Astrocyte (in vitro differentiated cells and primary cell): Measurements from ENCODE around the gene LMF1. TPM values are rescaled to one million over a fixed set of nuclear protein-coding genes. Genes with fewer than 3 reads are reported as not detected.

Experiments used
- DNase-seq: peaks from one replicate; pipeline ENCODE4 v3.0.0-alpha.2; 2010; ENCODE audit warnings: low read depth
- FAIRE-seq: peaks from 2 replicates; lab custom pipeline; 2011; peaks lifted over from hg19 to GRCh38; lab: Jason Lieb, UNC
- H2AFZ ChIP-seq: 2 replicates; pipeline ENCODE4 v1.6.0; 2012; ENCODE audit warnings: low read depth, low read length, inconsistent platforms
- H3K27ac ChIP-seq: 2 replicates; pipeline ENCODE4 v1.5.1; 2011; ENCODE audit warnings: low read depth, low read length, inconsistent platforms
- H3K27me3 ChIP-seq: 2 replicates; pipeline ENCODE4 v1.6.0; 2011; ENCODE audit warnings: low read length, inconsistent platforms; ENCODE audit not compliant: insufficient read depth
- H3K36me3 ChIP-seq: 2 replicates; pipeline ENCODE4 v1.5.1; 2011; ENCODE audit warnings: low read length, inconsistent platforms; ENCODE audit not compliant: insufficient read depth
- H3K4me1 ChIP-seq: 2 replicates; pipeline ENCODE4 v1.5.1; 2011; ENCODE audit warnings: low read length, inconsistent platforms; ENCODE audit not compliant: insufficient read depth
- H3K4me2 ChIP-seq: 2 replicates; pipeline ENCODE4 v1.6.0; 2012; ENCODE audit warnings: low read length, inconsistent platforms
- H3K4me3 ChIP-seq: 2 replicates; pipeline ENCODE4 v1.5.1; 2011; ENCODE audit warnings: low read depth, mild to moderate bottlenecking, low read length, inconsistent platforms; ENCODE audit not compliant: insufficient read depth
- H3K79me2 ChIP-seq: 2 replicates; pipeline ENCODE4 v1.6.0; 2012; ENCODE audit warnings: mild to moderate bottlenecking, low read length, inconsistent platforms; ENCODE audit not compliant: insufficient read depth
- H3K9ac ChIP-seq: 2 replicates; pipeline ENCODE4 v1.6.0; 2012; ENCODE audit warnings: mild to moderate bottlenecking, low read length, inconsistent platforms
- H3K9me3 ChIP-seq: 2 replicates; pipeline ENCODE4 v1.5.1; 2012; ENCODE audit warnings: low read depth, mild to moderate bottlenecking, low read length, inconsistent platforms; ENCODE audit not compliant: insufficient read depth
- H4K20me1 ChIP-seq: 2 replicates; pipeline ENCODE4 v1.6.0; 2012; ENCODE audit warnings: low read length, inconsistent platforms; ENCODE audit not compliant: insufficient read depth
- H3K27ac Mint-ChIP-seq: one replicate; pipeline ENCODE4 v1.8.0; 2021; ENCODE audit warnings: mild to moderate bottlenecking, mixed read lengths; ENCODE audit not compliant: unreplicated experiment
- H3K27me3 Mint-ChIP-seq: one replicate; pipeline ENCODE4 v1.8.0; 2021; ENCODE audit warnings: low read depth, mixed read lengths; ENCODE audit not compliant: unreplicated experiment
- H3K36me3 Mint-ChIP-seq: one replicate; pipeline ENCODE4 v1.8.0; 2021; ENCODE audit warnings: low read depth, mixed read lengths; ENCODE audit not compliant: unreplicated experiment
- H3K4me1 Mint-ChIP-seq: one replicate; pipeline ENCODE4 v1.8.0; 2021; ENCODE audit warnings: low read depth, mixed read lengths; ENCODE audit not compliant: unreplicated experiment
- H3K4me3 Mint-ChIP-seq: one replicate; pipeline ENCODE4 v1.8.0; 2021; ENCODE audit warnings: mild to moderate bottlenecking, moderate library complexity, mixed read lengths; ENCODE audit not compliant: unreplicated experiment
- H3K9me3 Mint-ChIP-seq: one replicate; pipeline ENCODE4 v1.8.0; 2021; ENCODE audit warnings: mild to moderate bottlenecking, mixed read lengths; ENCODE audit not compliant: unreplicated experiment
- CTCF ChIP-seq: IDR thresholded peaks from 2 replicates; pipeline ENCODE4 v1.5.1; 2011; ENCODE audit warnings: low read depth, mild to moderate bottlenecking, inconsistent platforms, low read length, moderate library complexity; ENCODE audit not compliant: insufficient read depth
- EZH2 ChIP-seq: IDR thresholded peaks from 2 replicates; pipeline ENCODE4 v1.6.1; 2012; ENCODE audit warnings: mild to moderate bottlenecking, low read length, inconsistent platforms; ENCODE audit not compliant: insufficient read depth
- total RNA-seq: library from RNA; stranded (reverse); gene quantifications from 2 replicates; pipeline ENCODE4 v1.2.1, GENCODE V29; 2021

The LMF1 gene
- total RNA-seq, 1 donor from 2014 or later: 12.6 TPM

GRCh38 chr16:856101-856500 is 114.7 kb downstream of the LMF1 start:
- Histone ChIP-seq H3K27ac (no peak overlapping the region), H3K36me3 (no peaks in the 10 kb centered on the region), H3K4me3 (no peak overlapping the region), H4K20me1 (no peaks in the 10 kb centered on the region), H3K9me3 (peaks cover 7% of the 10 kb centered on the region), H3K4me1 (no peaks in the 10 kb centered on the region), H3K9ac (no peak overlapping the region), H3K27me3 (no peaks in the 10 kb centered on the region), H3K4me2 (no peak overlapping the region), H2AFZ (no peak overlapping the region), H3K79me2 (no peaks in the 10 kb centered on the region)
- no peak for FAIRE-seq
- H3K27ac Mint-ChIP-seq: no peak overlapping the region
- no peak overlapping the region for H3K4me3 Mint-ChIP-seq
- no peaks in the 10 kb centered on the region for H3K9me3 Mint-ChIP-seq
- peaks cover 5% of the 10 kb centered on the region for H3K36me3 Mint-ChIP-seq
- no peaks in the 10 kb centered on the region for H3K4me1 Mint-ChIP-seq
- DNase-seq: no peak
- TF ChIP-seq EZH2: no peak
- no peak for TF ChIP-seq CTCF
- H3K27me3 Mint-ChIP-seq: peaks cover 4% of the 10 kb centered on the region

GRCh38 chr16:855471-855870 is 115.3 kb downstream of the LMF1 start:
- H3K36me3 ChIP-seq: no peaks in the 10 kb centered on the region
- H3K4me1 ChIP-seq: no peaks in the 10 kb centered on the region
- H4K20me1 ChIP-seq: no peaks in the 10 kb centered on the region
- peaks cover 13% of the 10 kb centered on the region for H3K9me3 ChIP-seq
- no peak overlapping the region for H2AFZ ChIP-seq
- H3K9me3 Mint-ChIP-seq: peaks cover 4% of the 10 kb centered on the region
- H3K4me3 ChIP-seq: no peak overlapping the region
- no peaks in the 10 kb centered on the region for H3K79me2 ChIP-seq
- H3K4me3 Mint-ChIP-seq: no peak overlapping the region
- H3K27ac Mint-ChIP-seq: no peak overlapping the region
- TF ChIP-seq CTCF: no peak
- no peak for TF ChIP-seq EZH2
- DNase-seq (no peak), FAIRE-seq (no peak)
- no peak overlapping the region for H3K4me2 ChIP-seq
- H3K9ac ChIP-seq: no peak overlapping the region
- no peaks in the 10 kb centered on the region for H3K27me3 ChIP-seq
- no peak overlapping the region for H3K27ac ChIP-seq
- peaks cover 5% of the 10 kb centered on the region for H3K36me3 Mint-ChIP-seq
- H3K27me3 Mint-ChIP-seq: peaks cover 4% of the 10 kb centered on the region
- no peaks in the 10 kb centered on the region for H3K4me1 Mint-ChIP-seq

GRCh38 chr16:854808-855410 is 115.9 kb downstream of the LMF1 start:
- TF ChIP-seq EZH2 (no peak), CTCF (no peak)
- Mint-ChIP-seq H3K4me3 (no peak overlapping the region), H3K27ac (no peak overlapping the region), H3K27me3 (peaks cover 4% of the 10 kb centered on the region), H3K36me3 (peaks cover 9% of the 10 kb centered on the region), H3K4me1 (no peaks in the 10 kb centered on the region), H3K9me3 (peaks cover 10% of the 10 kb centered on the region)
- H3K27ac ChIP-seq: no peak overlapping the region
- H3K9me3 ChIP-seq: peaks cover 19% of the 10 kb centered on the region
- no peak overlapping the region for H2AFZ ChIP-seq
- FAIRE-seq (no peak), DNase-seq (no peak)
- no peaks in the 10 kb centered on the region for H3K4me1 ChIP-seq
- H3K36me3 ChIP-seq: no peaks in the 10 kb centered on the region
- no peaks in the 10 kb centered on the region for H3K27me3 ChIP-seq
- H4K20me1 ChIP-seq: no peaks in the 10 kb centered on the region
- no peaks in the 10 kb centered on the region for H3K79me2 ChIP-seq
- no peak overlapping the region for H3K4me2 ChIP-seq
- H3K9ac ChIP-seq: no peak overlapping the region
- H3K4me3 ChIP-seq: no peak overlapping the region
